Progenitor cell of endocrine pancreas (in vitro differentiated cells): ENCODE results near the gene OR10H1. TPM values are rescaled to one million over a fixed set of nuclear protein-coding genes. Genes with fewer than 3 reads are reported as not detected.

ENCODE experiments used
- DNase-seq: peaks from one replicate; pipeline ENCODE4 v3.0.0; 2021; ENCODE audit warnings: low spot score; ENCODE audit not compliant: unreplicated experiment
- H3K27ac Mint-ChIP-seq: 2 replicates; pipeline ENCODE4 v1.8.0; 2021; ENCODE audit warnings: mild to moderate bottlenecking, moderate library complexity, mixed read lengths
- H3K27me3 Mint-ChIP-seq: 2 replicates; pipeline ENCODE4 v1.8.0; 2021; ENCODE audit warnings: mixed read lengths
- H3K36me3 Mint-ChIP-seq: 2 replicates; pipeline ENCODE4 v1.8.0; 2022; ENCODE audit warnings: mixed read lengths; ENCODE audit not compliant: insufficient read depth
- H3K4me1 Mint-ChIP-seq: 2 replicates; pipeline ENCODE4 v1.8.0; 2021; ENCODE audit warnings: low read depth, mixed read lengths
- H3K4me3 Mint-ChIP-seq: 2 replicates; pipeline ENCODE4 v1.8.0; 2021; ENCODE audit warnings: low read depth, mild to moderate bottlenecking, moderate library complexity, mixed read lengths
- H3K9me3 Mint-ChIP-seq: 2 replicates; pipeline ENCODE4 v1.8.0; 2021; ENCODE audit warnings: low read depth, mixed read lengths
- total RNA-seq: library from RNA; stranded (reverse); gene quantifications from 2 replicates; pipeline ENCODE4 v1.2.1, GENCODE V29; 2021
- TF ChIP-seq, protein P1 (sequence below): fragments of 200-600 bp; sonication (generic); IDR thresholded peaks from one replicate; pipeline ENCODE4 v1.5.0; 2021; ENCODE audit warnings: antibody characterized with exemption, mild to moderate bottlenecking; ENCODE audit not compliant: unreplicated experiment

OR10H1 gene
- total RNA-seq, 1 donor from 2014 or later = not detected

DNA sequence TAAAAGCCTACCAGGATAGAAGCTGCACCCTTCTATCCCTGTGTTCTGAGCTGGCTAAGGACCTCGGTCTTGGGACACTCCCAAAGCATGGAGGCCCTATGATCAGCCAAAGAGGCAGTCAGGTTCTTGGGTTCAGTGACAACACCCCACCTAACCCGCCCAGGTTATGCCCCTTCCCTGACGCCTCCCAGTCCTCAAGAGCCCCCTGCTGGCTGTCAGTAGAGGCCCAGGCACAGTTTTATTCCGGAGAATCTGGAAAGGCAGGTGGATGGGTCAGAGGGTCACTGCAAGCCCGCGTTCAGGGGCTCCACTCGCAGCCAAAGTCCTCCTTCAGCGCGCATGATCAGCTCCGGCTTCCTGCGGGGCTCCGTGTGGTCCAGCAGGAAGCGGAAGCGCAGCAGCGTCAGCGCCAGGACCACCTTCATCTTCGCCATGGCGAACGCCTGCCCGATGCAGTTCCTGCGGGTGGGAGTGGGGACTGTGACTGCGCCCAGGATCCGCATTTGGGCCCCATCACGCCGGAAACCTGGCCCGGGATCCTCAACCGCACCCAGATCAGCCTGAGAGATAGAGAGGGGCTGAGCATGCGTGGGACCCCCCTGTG, 55.4 kb downstream of the OR10H1 start:
- Mint-ChIP-seq H3K27me3 (no peaks in the 10 kb centered on the region), H3K4me3 (no peak overlapping the region), H3K27ac (no peak overlapping the region), H3K9me3 (peaks cover 63% of the 10 kb centered on the region), H3K36me3 (peaks cover 3% of the 10 kb centered on the region), H3K4me1 (no peaks in the 10 kb centered on the region)
- TF ChIP-seq, protein P1, sequence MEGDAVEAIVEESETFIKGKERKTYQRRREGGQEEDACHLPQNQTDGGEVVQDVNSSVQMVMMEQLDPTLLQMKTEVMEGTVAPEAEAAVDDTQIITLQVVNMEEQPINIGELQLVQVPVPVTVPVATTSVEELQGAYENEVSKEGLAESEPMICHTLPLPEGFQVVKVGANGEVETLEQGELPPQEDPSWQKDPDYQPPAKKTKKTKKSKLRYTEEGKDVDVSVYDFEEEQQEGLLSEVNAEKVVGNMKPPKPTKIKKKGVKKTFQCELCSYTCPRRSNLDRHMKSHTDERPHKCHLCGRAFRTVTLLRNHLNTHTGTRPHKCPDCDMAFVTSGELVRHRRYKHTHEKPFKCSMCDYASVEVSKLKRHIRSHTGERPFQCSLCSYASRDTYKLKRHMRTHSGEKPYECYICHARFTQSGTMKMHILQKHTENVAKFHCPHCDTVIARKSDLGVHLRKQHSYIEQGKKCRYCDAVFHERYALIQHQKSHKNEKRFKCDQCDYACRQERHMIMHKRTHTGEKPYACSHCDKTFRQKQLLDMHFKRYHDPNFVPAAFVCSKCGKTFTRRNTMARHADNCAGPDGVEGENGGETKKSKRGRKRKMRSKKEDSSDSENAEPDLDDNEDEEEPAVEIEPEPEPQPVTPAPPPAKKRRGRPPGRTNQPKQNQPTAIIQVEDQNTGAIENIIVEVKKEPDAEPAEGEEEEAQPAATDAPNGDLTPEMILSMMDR = no peak
- no peak for DNase-seq

DNA sequence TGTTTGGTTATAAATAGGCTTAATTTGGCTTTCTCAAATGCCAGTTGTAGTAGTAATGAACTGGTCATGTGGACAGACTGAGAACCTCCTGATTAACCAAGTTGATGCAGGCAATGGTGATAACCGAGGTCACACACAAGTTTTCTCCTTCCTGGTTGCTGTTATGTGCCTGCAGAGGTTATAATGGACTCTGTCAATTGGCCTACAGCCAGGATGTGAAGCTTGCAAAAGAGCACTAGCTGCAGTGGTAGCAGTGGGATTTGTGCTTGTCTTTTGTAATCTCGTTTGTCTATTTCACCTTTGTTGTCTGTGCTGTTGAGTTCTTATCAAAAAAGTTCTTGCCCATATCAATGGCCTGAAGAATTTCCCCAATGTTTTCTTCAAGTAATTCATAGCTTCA, 57.1 kb downstream of the OR10H1 start:
- H3K36me3 Mint-ChIP-seq = peaks cover 5% of the 10 kb centered on the region
- H3K27ac Mint-ChIP-seq = no peak overlapping the region
- DNase-seq = no peak
- H3K4me1 Mint-ChIP-seq = no peaks in the 10 kb centered on the region
- no peak overlapping the region for H3K4me3 Mint-ChIP-seq
- no peaks in the 10 kb centered on the region for H3K27me3 Mint-ChIP-seq
- peaks cover 71% of the 10 kb centered on the region for H3K9me3 Mint-ChIP-seq
- TF ChIP-seq, protein P1 = no peak

Other genes starting within 250 kb of the OR10H1 start
- not detected in 2 replicates for gene CYP4F8, start 200.4 kb downstream of the OR10H1 start, total RNA-seq
- not detected in 2 replicates for gene CYP4F3, start 174.8 kb downstream of the OR10H1 start, total RNA-seq
- not detected in 2 replicates for gene CYP4F12, start 142.6 kb downstream of the OR10H1 start, total RNA-seq
- not detected in 2 replicates for gene OR10H2, start 87.6 kb downstream of the OR10H1 start, total RNA-seq
- not detected in 2 replicates for gene OR10H3, start 77.7 kb downstream of the OR10H1 start, total RNA-seq
- not detected in 2 replicates for gene OR10H5, start 28.0 kb downstream of the OR10H1 start, total RNA-seq
- not detected in 2 replicates for gene CYP4F2, start 82.4 kb upstream of the OR10H1 start, total RNA-seq
- not detected in 2 replicates for gene CYP4F11, start 118.9 kb upstream of the OR10H1 start, total RNA-seq
- not detected in 2 replicates for gene OR10H4, start 133.3 kb upstream of the OR10H1 start, total RNA-seq